ENCODE data around the gene PAAF1.

Gene PAAF1

GRCh38 chr11:73969991-73970800 lies 93.4 kb downstream of the PAAF1 start:
- no peak for FAIRE-seq
- no peak for DNase-seq (ENCODE audit: insufficient read length, low spot score)

GRCh38 chr11:73971175-73971719 lies 94.4 kb downstream of the PAAF1 start:
- FAIRE-seq (no peak), DNase-seq (ENCODE audit: insufficient read length, low spot score) (no peak)

GRCh38 chr11:73972187-73972586 lies 95.4 kb downstream of the PAAF1 start:
- FAIRE-seq (no peak), DNase-seq (ENCODE audit: insufficient read length, low spot score) (no peak)

- DNase-seq (ENCODE audit: insufficient read length, low spot score) (no peak), FAIRE-seq (no peak)
Measured at GRCh38 chr11:73972620-73973449, 96.0 kb downstream of the PAAF1 start.

DNA sequence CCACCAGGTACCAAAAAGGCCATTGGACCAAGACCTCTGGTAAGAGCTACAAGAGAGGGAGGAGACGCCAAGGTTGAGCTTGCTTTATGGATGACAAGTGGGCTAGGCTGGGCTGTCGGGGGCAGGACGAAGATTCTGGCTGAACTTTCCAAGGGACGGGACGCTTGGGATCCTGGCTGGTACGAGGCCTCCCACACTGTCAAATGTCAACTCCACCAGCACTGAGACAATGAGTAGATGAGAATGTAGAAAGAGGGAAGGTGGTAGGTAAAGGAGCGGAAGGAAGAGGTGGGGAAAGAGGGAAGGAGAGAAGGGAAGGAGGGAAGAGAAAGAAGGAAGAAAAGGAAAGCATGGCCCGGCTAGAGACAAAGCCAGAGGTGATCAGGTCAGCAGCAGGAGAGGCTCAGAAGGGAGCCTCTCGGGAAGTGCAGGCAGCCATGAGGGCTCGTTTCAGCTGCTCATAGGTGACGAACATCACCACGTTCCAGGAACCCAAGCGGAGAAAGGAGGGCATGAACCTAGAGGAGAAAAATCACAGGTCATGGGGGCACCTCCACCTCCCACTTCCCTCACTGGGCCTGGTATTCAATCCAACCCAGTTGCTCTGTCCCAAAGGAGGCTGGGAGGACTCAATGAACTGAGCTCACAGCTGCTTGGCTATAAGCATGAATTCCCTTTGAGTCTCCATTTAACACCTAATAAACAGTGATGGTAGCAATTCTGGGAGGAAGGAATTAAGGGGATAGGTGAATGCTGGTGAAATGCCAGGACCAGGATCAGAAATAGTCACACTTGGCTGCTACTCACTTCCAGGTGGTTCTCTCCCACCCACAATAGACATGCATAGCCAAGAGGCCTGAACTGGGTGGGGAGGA lies 98.0 kb downstream of the PAAF1 start:
- DNase-seq (ENCODE audit: insufficient read length, low spot score) (no peak), FAIRE-seq (no peak)

- DNase-seq (ENCODE audit: insufficient read length, low spot score), result no peak
- no peak for FAIRE-seq
Measured at GRCh38 chr11:73975479-73975757, 98.6 kb downstream of the PAAF1 start.

GRCh38 chr11:73976451-73977151 lies 99.8 kb downstream of the PAAF1 start:
- DNase-seq (ENCODE audit: insufficient read length, low spot score), result no peak
- no peak for FAIRE-seq

DNA sequence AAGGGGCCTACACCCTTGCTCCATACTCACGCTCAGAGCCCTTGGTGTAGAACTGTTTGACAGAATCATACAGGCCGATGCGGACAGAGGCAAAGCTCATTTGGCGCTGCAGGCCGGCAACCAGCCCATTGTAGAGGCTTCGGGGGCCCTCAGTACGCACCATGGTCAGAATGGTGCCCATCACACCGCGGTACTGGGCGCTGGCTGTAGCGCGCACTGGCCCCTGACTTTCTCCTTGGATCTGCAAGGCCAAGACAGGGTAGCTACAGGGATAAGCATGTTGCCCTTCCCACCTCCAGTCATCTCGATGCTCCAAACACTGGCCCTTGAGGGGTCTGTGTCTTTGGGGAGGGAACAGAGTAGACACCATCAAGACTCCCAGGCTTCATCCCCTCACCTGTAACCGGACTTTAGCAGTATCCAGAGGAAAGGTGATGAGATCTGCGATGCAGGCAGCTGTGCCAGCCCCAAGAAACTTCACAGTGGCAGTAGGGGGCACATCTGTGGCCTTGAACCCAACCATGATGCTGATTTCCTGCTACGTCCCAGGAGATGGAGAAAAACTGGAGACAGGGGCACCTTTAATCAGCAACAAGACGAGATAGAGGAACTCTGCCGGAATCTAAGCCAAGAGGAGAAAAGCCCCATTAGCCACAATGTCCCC lies 101.2 kb downstream of the PAAF1 start:
- DNase-seq (ENCODE audit: insufficient read length, low spot score) (no peak), FAIRE-seq (no peak)

GRCh38 chr11:73978576-73979086 lies 101.8 kb downstream of the PAAF1 start:
- FAIRE-seq, result no peak
- DNase-seq (ENCODE audit: insufficient read length, low spot score), result no peak

GRCh38 chr11:73980001-73980961 lies 103.5 kb downstream of the PAAF1 start:
- FAIRE-seq, result no peak
- DNase-seq (ENCODE audit: insufficient read length, low spot score), result no peak
